Amygdala (tissue), 56 donors: ENCODE data around the gene CLDN11.

Experiments used
- DNase-seq, 56 donors: peaks; one replicate each; lab custom pipeline; 2025; lab: John Stamatoyannopoulos, UW

Gene CLDN11

GRCh38 chr3:170425491-170426239 lies 7.0 kb downstream of the CLDN11 start:
- peak in 52 of 56 donors; percentile 9 to 88 (median 63) for DNase-seq

GRCh38 chr3:170426240-170426797 lies 7.7 kb downstream of the CLDN11 start:
- DNase-seq, result no peak

GRCh38 chr3:170428095-170428494 lies 9.4 kb downstream of the CLDN11 start:
- DNase-seq, result no peak

GRCh38 chr3:170429050-170429449 lies 10.4 kb downstream of the CLDN11 start:
- DNase-seq, result no peak

- DNase-seq, result no peak
Measured at GRCh38 chr3:170431054-170431453, 12.4 kb downstream of the CLDN11 start.

GRCh38 chr3:170432416-170432815 lies 13.7 kb downstream of the CLDN11 start:
- DNase-seq, result no peak

GRCh38 chr3:170436697-170437096 lies 18.0 kb downstream of the CLDN11 start:
- DNase-seq, result no peak

- peak in 52 of 56 donors; percentile 13 to 90 (median 70) for DNase-seq
Measured at GRCh38 chr3:170437176-170437575, 18.5 kb downstream of the CLDN11 start.

- peak in 5 of 56 donors; percentile 20 to 35 (median 31) for DNase-seq
Measured at GRCh38 chr3:170437696-170438407, 19.2 kb downstream of the CLDN11 start.

GRCh38 chr3:170438836-170439235 lies 20.2 kb downstream of the CLDN11 start:
- DNase-seq, result no peak

GRCh38 chr3:170440344-170440743 lies 21.7 kb downstream of the CLDN11 start:
- DNase-seq, result no peak

GRCh38 chr3:170441412-170441811 lies 22.7 kb downstream of the CLDN11 start:
- DNase-seq, result no peak

GRCh38 chr3:170442947-170443346 lies 24.3 kb downstream of the CLDN11 start:
- no peak for DNase-seq

GRCh38 chr3:170443457-170443856 lies 24.8 kb downstream of the CLDN11 start:
- DNase-seq, result no peak

- no peak for DNase-seq
Measured at GRCh38 chr3:170448584-170448983, 29.9 kb downstream of the CLDN11 start.

GRCh38 chr3:170450039-170450438 lies 31.4 kb downstream of the CLDN11 start:
- DNase-seq, result no peak

GRCh38 chr3:170454509-170454908 lies 35.8 kb downstream of the CLDN11 start:
- DNase-seq, result no peak

GRCh38 chr3:170458285-170458684 lies 39.6 kb downstream of the CLDN11 start:
- DNase-seq, result no peak

- no peak for DNase-seq
Measured at GRCh38 chr3:170463011-170463410, 44.3 kb downstream of the CLDN11 start.

- no peak for DNase-seq
Measured at GRCh38 chr3:170465955-170466354, 47.3 kb downstream of the CLDN11 start.

- DNase-seq, result peak in 48 of 56 donors; percentile 10 to 89 (median 61)
Measured at GRCh38 chr3:170467007-170467406, 48.3 kb downstream of the CLDN11 start.
